Heart left ventricle (tissue), 16 donors: ENCODE results near the gene FER. TPM values are rescaled to one million over a fixed set of nuclear protein-coding genes. Genes with fewer than 3 reads are reported as not detected.

Experiments used
- ATAC-seq, 4 donors: fragments of 200-7000 bp; cut with Tn5 transposase; one replicate each; pipeline ENCODE4 v1.9.1; 2020 to 2022; ENCODE audit warnings: moderate library complexity in 4 of 4, mild to moderate bottlenecking in 3 of 4, moderate number of reproducible peaks in 1 of 4
- DNase-seq, 5 donors: peaks; one replicate each; pipeline ENCODE4 v3.0.0-alpha.2; 2020
- H3K27ac ChIP-seq, 12 donors: fragments of 200-600 bp; sonication (generic) in 4 of 12; one replicate each; pipeline versions ENCODE4 v1.5.0 to v1.8.0; 2016 to 2022; ENCODE audit warnings: mild to moderate bottlenecking in 2 of 12
- H3K27me3 ChIP-seq, 9 donors: fragments of 200-600 bp; sonication (generic) in 2 of 9; one replicate each; pipeline versions ENCODE4 v1.5.1 to v1.8.0; 2016 to 2022; ENCODE audit warnings: mild to moderate bottlenecking in 3 of 9
- H3K36me3 ChIP-seq, 9 donors: fragments of 200-600 bp; sonication (generic) in 2 of 9; one replicate each; pipeline versions ENCODE4 v1.5.0 to v1.8.0; 2018 to 2022; ENCODE audit warnings: mild to moderate bottlenecking in 2 of 9
- H3K4me1 ChIP-seq, 12 donors: fragments of 200-600 bp; sonication (generic) in 4 of 12; one replicate each; pipeline versions ENCODE4 v1.5.0 to v1.8.0; 2016 to 2022; ENCODE audit warnings: mild to moderate bottlenecking in 3 of 12
- H3K4me3 ChIP-seq, 12 donors: fragments of 200-600 bp; sonication (generic) in 4 of 12; one replicate each; pipeline versions ENCODE4 v1.5.0 to v1.8.0; 2017 to 2022; ENCODE audit warnings: mild to moderate bottlenecking in 9 of 12, moderate library complexity in 4 of 12
- H3K9me3 ChIP-seq, 12 donors: fragments of 200-600 bp; sonication (generic) in 4 of 12; one replicate each; pipeline versions ENCODE4 v1.5.0 to v1.8.0; 2016 to 2022; ENCODE audit warnings: mild to moderate bottlenecking in 1 of 12
- POLR2A ChIP-seq, 2 donors: fragments of 450-650 bp; IDR thresholded peaks; one replicate each; pipeline ENCODE4 v1.6.1; 2017; ENCODE audit warnings: antibody characterized with exemption in 2 of 2, mild to moderate bottlenecking in 2 of 2, moderate library complexity in 2 of 2
- WGBS, 4 donors: extraction: QIAGEN DNeasy Blood & Tissue Kit in 2 of 4; methylation state at CpG; one replicate each; pipeline versions ENCODE4 v1.1.5 to v1.1.7; 2013 to 2018; 5-methylcytosine and 5-hydroxymethylcytosine counted together
- intact Hi-C, 10 donors: fragments of 100-400 bp; cut with DNase I; formaldehyde crosslinking; loops; one replicate each; pipeline versions ENCODE4 v1.11.1 to v1.14.2; 2022
- polyA plus RNA-seq, 2 donors: library from polyadenylated mRNA; stranded (reverse); fragments of 200-250 nt; gene quantifications; one replicate each; pipeline ENCODE4 v1.2.3, GENCODE V29; 2013
- total RNA-seq, 9 donors: library from RNA; depleted of rRNA in 2 of 9; stranded (reverse); fragments of >200 nt in 2 of 9; fragmentation: NEBNext Ultra II Directional in 3 of 9; extraction: Animal tissue kit (Norgen Biotek cat#: 25700) in 3 of 9; gene quantifications; one replicate each; pipeline versions ENCODE4 v1.1.0 to v1.2.4, GENCODE V29; 2016 to 2023
- TF ChIP-seq, protein P1 (sequence below), 12 donors: fragments of 200-600 bp; sonication (generic) in 4 of 12; IDR thresholded peaks; one replicate each; pipeline versions ENCODE4 v1.5.0 to v1.8.0; 2018 to 2022; ENCODE audit warnings: antibody characterized with exemption in 12 of 12, mild to moderate bottlenecking in 5 of 12
- donor health status: ischemic (EF 13 %, LVEDD 7.1; RV severe dilation, severe dysfunction).
- donor health status: healthy with polysubstance abuse.
- donor health status: DM: no; HTN: yes; CAD: no.
- donor health status: DM: no; HTN: no; CAD: no.
- donor health status: ischemic (EF 25% LVEDD 6.9; RV normal size, moderate dysfunction).
- donor health status: ischemic (EF 25% LVEDD 5.7; RV mildly dilated, moderate dysfunction).
- donor health status: healthy.
- donor health status: DM: yes; HTN: yes; CAD: no.
- donor health status: ischemic (EF 35%, LVEDD 5.7; RV mildly dilated, moderate dysfunction).
- donor health status: nonischemic (EF 11% LVEDD 7.7; RV severe dilation, severe dysfunction).
- donor health status: DM: yes; HTN: yes; CAD: no.
- donor health status: PGD.
- donor health status: ischemic (EF 29% LVEDD 5.4; RV normal size, mild dysfunction).
- donor health status: nonischemic (EF 23%, LVEDD 6.1; RV moderate dilation, normal function).

The FER gene
- total and polyA plus RNA-seq, 11 donors, result 1.4 to 25.7 (median 13.1) TPM

DNA sequence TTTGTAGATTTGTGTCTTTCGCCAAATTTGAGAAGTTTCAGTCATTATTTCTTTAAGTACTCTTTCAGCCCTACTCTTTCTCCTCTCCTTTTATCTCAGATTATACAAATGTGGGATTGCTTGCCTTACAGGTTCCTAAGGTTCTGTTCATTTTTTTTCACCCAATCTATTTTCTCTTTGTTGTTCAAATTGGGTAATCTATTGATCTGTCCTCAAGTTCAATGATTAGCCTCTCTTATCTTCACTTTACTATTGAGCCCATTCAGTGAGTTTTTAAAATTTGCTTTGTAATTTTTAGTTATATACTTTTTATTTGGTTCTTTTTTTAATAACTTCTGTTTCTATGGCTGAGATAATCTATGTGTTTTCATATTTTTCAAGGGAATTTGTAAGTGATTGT, 282.1 kb downstream of the FER start:
- TF ChIP-seq, protein P1, sequence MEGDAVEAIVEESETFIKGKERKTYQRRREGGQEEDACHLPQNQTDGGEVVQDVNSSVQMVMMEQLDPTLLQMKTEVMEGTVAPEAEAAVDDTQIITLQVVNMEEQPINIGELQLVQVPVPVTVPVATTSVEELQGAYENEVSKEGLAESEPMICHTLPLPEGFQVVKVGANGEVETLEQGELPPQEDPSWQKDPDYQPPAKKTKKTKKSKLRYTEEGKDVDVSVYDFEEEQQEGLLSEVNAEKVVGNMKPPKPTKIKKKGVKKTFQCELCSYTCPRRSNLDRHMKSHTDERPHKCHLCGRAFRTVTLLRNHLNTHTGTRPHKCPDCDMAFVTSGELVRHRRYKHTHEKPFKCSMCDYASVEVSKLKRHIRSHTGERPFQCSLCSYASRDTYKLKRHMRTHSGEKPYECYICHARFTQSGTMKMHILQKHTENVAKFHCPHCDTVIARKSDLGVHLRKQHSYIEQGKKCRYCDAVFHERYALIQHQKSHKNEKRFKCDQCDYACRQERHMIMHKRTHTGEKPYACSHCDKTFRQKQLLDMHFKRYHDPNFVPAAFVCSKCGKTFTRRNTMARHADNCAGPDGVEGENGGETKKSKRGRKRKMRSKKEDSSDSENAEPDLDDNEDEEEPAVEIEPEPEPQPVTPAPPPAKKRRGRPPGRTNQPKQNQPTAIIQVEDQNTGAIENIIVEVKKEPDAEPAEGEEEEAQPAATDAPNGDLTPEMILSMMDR (IDR thresholded peaks at IDR 0.05), result no peak
- no peak for TF ChIP-seq POLR2A (IDR thresholded peaks at IDR 0.05)
- DNase-seq (no peak), ATAC-seq (no peak)
- peaks cover 0 to 6% (median 0%) of the 10 kb centered on the region in 12 donors for H3K4me1 ChIP-seq
- no peak overlapping the region for H3K27ac ChIP-seq
- no peak overlapping the region for H3K4me3 ChIP-seq
- intact Hi-C loops, result no loop called here
- WGBS, 4 donors, result 96 to 100% (median 97%) methylated on average over 1 of the region's 1 CpG
- no peaks in the 10 kb centered on the region for H3K36me3 ChIP-seq
- H3K27me3 ChIP-seq, result no peaks in the 10 kb centered on the region
- H3K9me3 ChIP-seq, result no peaks in the 10 kb centered on the region

DNA sequence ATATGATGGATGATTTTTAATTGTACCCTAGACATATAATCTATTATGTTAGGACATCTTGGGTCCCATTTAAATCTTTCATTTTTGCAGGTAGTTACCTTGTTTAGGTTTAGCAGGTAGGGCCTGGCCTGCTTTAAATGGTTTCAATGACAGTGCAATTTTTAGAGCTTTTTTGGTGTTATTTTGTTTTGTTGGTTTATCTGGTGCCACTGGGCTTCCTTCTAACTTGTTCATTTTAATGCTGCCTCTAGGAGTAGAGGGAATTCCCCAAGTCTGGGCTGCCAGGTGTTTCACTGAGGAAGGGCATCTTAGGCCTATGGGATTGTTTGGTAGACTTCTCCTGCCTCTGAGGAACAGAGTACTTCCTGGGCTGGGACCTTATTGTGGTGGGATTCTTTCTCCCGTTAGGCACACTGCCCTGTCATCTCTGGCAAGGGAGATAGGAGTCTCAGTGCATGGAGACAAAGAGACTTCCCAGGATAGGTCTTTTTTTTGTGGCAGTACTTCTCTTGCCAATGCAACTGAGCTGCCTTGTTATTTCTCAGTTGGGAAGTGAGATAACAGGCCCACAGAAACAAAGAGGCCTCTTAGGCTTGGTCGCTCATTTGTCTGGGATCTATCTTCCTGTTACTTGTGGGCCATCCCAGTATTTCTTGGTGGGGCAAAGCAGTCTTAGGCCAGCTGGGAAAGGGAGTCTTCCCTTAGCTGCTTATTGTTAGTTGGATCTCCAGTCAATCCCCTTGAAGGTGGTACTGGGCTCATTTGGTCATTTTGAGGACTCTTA, 282.9 kb downstream of the FER start:
- TF ChIP-seq POLR2A (IDR thresholded peaks at IDR 0.05), result no peak
- TF ChIP-seq, protein P1 (IDR thresholded peaks at IDR 0.05), result no peak
- Histone ChIP-seq H3K27ac (no peak overlapping the region), H3K9me3 (no peaks in the 10 kb centered on the region), H3K27me3 (no peaks in the 10 kb centered on the region), H3K36me3 (no peaks in the 10 kb centered on the region), H3K4me3 (no peak overlapping the region), H3K4me1 (peaks cover 0 to 9% (median 0%) of the 10 kb centered on the region in 12 donors)
- 38 to 57% (median 45%) methylated on average over 2 of the region's 2 CpGs for WGBS, 4 donors
- ATAC-seq (no peak), DNase-seq (no peak)
- intact Hi-C loops, result no loop called here

DNA sequence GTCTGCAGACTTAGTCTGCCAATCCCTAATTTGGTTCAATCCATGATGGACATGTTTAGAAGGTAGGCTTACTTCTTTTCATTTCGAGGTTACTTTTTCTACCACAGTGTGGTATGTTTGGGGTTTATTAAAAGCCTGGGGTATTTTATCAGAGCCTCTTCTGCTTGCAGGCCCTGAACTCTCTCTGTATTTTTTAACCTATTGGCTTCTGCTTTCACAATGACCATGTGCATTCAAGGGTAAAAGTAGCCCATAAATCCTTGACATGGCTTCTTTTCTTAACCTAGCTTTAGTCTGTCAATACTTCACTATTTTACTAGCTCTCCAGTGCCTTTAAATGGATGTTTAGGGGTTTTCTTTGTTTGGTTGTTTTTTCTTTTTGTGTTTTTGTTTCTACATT, 286.6 kb downstream of the FER start:
- Histone ChIP-seq H3K27ac (no peak overlapping the region), H3K9me3 (no peaks in the 10 kb centered on the region), H3K4me3 (no peak overlapping the region), H3K36me3 (peaks cover 0 to 6% (median 0%) of the 10 kb centered on the region in 9 donors), H3K27me3 (no peaks in the 10 kb centered on the region), H3K4me1 (peaks cover 0 to 9% (median 0%) of the 10 kb centered on the region in 12 donors)
- ATAC-seq (no peak), DNase-seq (no peak)
- TF ChIP-seq, protein P1 (IDR thresholded peaks at IDR 0.05), result no peak
- no peak for TF ChIP-seq POLR2A (IDR thresholded peaks at IDR 0.05)
- WGBS, 4 donors, result 89 to 97% (median 94%) methylated on average over 1 of the region's 1 CpG
- intact Hi-C loops, result no loop called here

GRCh38 chr5:109035436-109035835, 287.7 kb downstream of the FER start:
- H3K4me1 ChIP-seq, result peaks cover 0 to 5% (median 0%) of the 10 kb centered on the region in 12 donors
- 70 to 82% (median 79%) methylated on average over 4 of the region's 4 CpGs for whole genome bisulfite sequencing, 4 donors
- intact Hi-C loops, result no loop called here
- H3K27ac ChIP-seq, result no peak overlapping the region
- DNase-seq, result no peak
- no peaks in the 10 kb centered on the region for H3K27me3 ChIP-seq
- H3K36me3 ChIP-seq, result peaks cover 0 to 6% (median 0%) of the 10 kb centered on the region in 9 donors
- H3K4me3 ChIP-seq, result no peak overlapping the region
- no peak for ATAC-seq
- no peaks in the 10 kb centered on the region for H3K9me3 ChIP-seq
- TF ChIP-seq POLR2A (IDR thresholded peaks at IDR 0.05), result no peak
